GM06990 (cell line): ENCODE results near the gene CLHC1.
"Not testable (repeated sequence)": the region's sequence is repeated elsewhere in the genome, so short reads cannot be mapped to it uniquely, and the experiment has no call there.

Source experiments
- DNase-seq: peaks from one replicate; pipeline ENCODE4 v3.0.0-alpha.2; 2011; ENCODE audit not compliant: insufficient read length; ENCODE audit errors: extremely low read depth
- H3K27me3 ChIP-seq: replicated peaks from 2 replicates; pipeline ENCODE4 v1.6.0; 2011; ENCODE audit warnings: low read length; ENCODE audit not compliant: control insufficient read depth, insufficient read depth
- H3K36me3 ChIP-seq: 2 replicates; pipeline ENCODE4 v1.5.1; 2011; ENCODE audit warnings: low read length; ENCODE audit not compliant: control insufficient read depth, insufficient read depth
- H3K4me3 ChIP-seq: replicated peaks from 2 replicates; pipeline ENCODE4 v1.5.1; 2011; ENCODE audit warnings: low read depth, mild to moderate bottlenecking, control low read depth, low read length
- TF ChIP-seq, protein P1 (sequence below): IDR thresholded peaks from 2 replicates; pipeline ENCODE4 v1.5.1; 2011; ENCODE audit warnings: low read length, control low read depth, mild to moderate bottlenecking, inconsistent platforms; ENCODE audit not compliant: insufficient read depth, poor library complexity, severe bottlenecking

The CLHC1 gene

GRCh38 chr2:55130849-55131248 is 101.2 kb downstream of the CLHC1 start:
- H3K36me3 ChIP-seq, result no peaks in the 10 kb centered on the region
- H3K4me3 ChIP-seq, result no peak overlapping the region
- no peak for DNase-seq
- TF ChIP-seq, protein P1, sequence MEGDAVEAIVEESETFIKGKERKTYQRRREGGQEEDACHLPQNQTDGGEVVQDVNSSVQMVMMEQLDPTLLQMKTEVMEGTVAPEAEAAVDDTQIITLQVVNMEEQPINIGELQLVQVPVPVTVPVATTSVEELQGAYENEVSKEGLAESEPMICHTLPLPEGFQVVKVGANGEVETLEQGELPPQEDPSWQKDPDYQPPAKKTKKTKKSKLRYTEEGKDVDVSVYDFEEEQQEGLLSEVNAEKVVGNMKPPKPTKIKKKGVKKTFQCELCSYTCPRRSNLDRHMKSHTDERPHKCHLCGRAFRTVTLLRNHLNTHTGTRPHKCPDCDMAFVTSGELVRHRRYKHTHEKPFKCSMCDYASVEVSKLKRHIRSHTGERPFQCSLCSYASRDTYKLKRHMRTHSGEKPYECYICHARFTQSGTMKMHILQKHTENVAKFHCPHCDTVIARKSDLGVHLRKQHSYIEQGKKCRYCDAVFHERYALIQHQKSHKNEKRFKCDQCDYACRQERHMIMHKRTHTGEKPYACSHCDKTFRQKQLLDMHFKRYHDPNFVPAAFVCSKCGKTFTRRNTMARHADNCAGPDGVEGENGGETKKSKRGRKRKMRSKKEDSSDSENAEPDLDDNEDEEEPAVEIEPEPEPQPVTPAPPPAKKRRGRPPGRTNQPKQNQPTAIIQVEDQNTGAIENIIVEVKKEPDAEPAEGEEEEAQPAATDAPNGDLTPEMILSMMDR, result no peak
- H3K27me3 ChIP-seq, result no peaks in the 10 kb centered on the region

DNA sequence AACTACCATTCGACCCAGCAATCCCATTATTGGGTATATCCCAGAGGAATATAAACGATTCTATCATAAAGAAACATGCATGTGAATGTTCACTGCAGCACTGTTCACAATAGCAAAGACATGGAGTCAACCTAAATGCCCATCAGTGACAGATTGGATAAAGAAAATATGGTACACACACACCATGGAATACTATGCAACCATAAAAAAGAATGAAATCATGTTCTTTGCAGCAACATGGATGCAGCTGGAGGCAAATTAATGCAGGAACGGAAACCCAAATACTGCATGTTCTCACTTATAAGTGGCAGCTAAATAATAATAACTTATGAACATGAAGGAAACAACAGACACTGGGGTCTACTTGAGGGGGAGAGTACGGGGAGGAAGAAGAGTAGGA is 105.5 kb downstream of the CLHC1 start:
- DNase-seq, H3K27me3 ChIP-seq, H3K36me3 ChIP-seq, H3K4me3 ChIP-seq: not testable (repeated sequence)
